Measurements from ENCODE around the gene PABPC4L.

The PABPC4L gene

DNA sequence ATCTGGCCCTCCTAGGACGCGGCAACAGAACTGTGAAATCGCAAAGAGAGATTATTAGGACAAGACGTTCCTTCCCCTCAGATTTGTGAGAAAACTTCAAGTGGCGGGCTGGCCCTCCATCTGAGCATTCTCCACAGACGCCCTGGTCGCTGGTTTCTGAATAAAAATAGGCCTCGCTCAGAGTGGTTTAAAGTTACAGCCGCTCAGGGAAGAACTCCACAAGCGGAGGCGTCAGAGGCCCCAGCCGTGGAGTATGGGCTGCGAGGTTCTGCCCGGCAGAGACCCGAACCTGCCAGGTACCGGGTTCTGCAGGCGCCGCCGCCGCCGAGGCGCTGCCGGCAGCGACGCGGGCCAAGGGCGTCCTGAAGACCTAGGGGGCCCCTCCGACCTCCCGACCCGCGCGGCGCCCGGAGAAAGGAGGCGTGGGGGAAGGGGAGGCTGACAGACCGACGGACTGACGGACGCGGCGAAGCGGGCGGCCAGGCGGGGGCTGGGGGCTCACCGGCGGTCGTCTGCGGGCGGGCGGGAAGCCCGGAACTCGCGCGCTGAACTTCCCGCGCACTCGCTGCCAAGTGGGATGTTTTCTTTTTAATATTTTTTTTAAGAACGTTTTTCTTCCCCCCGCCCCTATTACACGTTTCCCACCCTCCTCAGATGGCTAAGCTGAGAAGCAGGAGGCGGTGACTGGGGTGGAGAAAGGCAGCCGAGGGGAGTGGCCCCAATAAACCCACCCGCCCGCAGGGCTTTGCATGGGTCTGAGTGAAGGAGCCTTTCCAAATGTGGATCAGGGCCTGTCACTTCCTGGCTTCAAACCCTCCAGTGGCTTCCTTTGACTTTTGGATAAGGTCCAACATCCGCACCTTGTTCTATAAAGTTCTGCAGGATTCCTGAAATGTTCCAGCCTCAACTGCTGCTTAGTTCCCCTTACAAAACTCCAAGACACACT is at the start of gene PABPC4L:
PABPC4L (minus strand) TSS at position 574 of the 946 bp plus-strand sequence. CDS start 770 bp downstream, outside the sequence.
- Mint-ChIP-seq H3K27ac (peak within 1 kb of the TSS; percentile 93 to 97 (median 96)), H3K36me3 (ENCODE audit: low read depth) (peaks cover 13% of the 10 kb centered on the region), H3K4me3 (peak within 1 kb of the TSS; percentile 85 to 92 (median 88)), H3K27me3 (ENCODE audit: low read depth) (no peaks in the 10 kb centered on the region), H3K9me3 (peaks cover 5% of the 10 kb centered on the region), H3K4me1 (peaks cover 19% of the 10 kb centered on the region)
- TF ChIP-seq, protein P1, sequence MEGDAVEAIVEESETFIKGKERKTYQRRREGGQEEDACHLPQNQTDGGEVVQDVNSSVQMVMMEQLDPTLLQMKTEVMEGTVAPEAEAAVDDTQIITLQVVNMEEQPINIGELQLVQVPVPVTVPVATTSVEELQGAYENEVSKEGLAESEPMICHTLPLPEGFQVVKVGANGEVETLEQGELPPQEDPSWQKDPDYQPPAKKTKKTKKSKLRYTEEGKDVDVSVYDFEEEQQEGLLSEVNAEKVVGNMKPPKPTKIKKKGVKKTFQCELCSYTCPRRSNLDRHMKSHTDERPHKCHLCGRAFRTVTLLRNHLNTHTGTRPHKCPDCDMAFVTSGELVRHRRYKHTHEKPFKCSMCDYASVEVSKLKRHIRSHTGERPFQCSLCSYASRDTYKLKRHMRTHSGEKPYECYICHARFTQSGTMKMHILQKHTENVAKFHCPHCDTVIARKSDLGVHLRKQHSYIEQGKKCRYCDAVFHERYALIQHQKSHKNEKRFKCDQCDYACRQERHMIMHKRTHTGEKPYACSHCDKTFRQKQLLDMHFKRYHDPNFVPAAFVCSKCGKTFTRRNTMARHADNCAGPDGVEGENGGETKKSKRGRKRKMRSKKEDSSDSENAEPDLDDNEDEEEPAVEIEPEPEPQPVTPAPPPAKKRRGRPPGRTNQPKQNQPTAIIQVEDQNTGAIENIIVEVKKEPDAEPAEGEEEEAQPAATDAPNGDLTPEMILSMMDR (IDR thresholded peaks at IDR 0.05; ENCODE audit: unreplicated experiment in 3 of 3) = no peak

DNA sequence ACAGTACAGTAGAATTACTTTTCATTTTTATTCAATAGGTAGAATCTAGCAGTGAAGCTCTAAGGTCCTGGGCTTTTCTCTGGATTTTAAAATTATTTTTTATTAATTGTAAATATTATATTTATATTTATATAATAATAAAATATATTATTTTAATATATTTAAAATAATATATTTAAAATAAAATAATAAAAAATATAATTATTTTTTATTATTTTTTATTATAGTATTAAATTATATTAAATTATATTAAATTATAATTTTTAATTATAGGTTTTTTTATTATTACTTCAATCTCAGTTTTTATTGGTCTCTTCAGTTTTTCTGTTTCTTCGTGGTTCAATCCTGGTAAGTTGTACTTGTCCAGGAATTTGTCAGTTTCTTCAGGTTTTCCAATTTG is 49.7 kb upstream of the PABPC4L start:
- TF ChIP-seq, protein P1 (IDR thresholded peaks at IDR 0.05; ENCODE audit: unreplicated experiment in 3 of 3) = no peak
- no peaks in the 10 kb centered on the region for H3K27me3 Mint-ChIP-seq (ENCODE audit: low read depth)
- H3K36me3 Mint-ChIP-seq (ENCODE audit: low read depth) = no peaks in the 10 kb centered on the region
- no peaks in the 10 kb centered on the region for H3K4me1 Mint-ChIP-seq
- no peak overlapping the region for H3K4me3 Mint-ChIP-seq
- no peak overlapping the region for H3K27ac Mint-ChIP-seq
- no peaks in the 10 kb centered on the region for H3K9me3 Mint-ChIP-seq

DNA sequence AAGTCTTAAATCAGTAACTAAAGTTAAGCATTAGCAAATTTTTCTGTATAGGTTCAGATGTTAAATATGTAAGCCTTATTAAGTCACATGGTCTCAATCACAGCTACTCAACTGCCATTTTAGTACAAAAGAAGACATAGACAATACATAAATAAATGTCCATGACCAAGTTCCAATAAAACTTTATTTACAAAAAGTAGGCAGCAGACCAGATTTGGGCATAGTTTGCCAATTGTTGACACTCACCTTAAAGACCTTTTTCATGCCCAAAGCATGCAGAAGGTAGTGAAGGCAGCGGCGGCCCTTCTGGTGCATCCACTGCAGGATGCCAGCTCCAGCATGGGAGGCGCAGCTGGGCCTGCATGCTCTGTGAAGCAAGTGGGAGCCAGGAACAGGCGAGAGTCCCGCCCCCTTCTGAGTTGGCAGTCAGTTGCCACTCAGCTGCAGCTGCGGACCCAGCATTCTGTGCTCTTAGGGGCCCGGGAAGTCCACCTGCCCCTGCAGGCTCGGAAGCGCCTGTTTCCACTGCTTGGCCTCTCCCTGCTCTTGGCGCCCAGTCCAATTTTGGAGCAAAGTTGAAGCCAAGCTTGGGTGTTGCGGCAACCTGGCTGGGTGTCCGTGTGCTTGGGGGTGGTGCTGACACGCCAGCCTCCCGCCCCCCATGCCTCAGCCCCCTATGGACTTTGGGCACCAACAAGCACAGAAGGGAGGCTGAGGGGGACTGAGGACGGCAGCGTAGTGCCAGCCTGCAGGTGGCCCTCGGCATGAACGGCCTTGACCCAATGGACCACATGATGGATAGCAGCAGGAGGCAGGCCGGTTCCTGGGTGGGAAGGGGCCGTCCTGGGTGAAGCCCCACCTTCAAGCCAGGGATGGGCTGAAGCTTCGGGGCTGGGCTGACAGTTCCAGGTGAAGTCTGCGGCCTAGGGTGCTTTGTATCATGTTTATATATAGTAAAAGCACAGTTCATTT is 42.4 kb upstream of the PABPC4L start:
- Mint-ChIP-seq H3K27ac (no peak overlapping the region), H3K36me3 (ENCODE audit: low read depth) (no peaks in the 10 kb centered on the region), H3K9me3 (peaks cover 3% of the 10 kb centered on the region), H3K4me1 (no peaks in the 10 kb centered on the region), H3K4me3 (no peak overlapping the region), H3K27me3 (ENCODE audit: low read depth) (no peaks in the 10 kb centered on the region)
- TF ChIP-seq, protein P1 (IDR thresholded peaks at IDR 0.05; ENCODE audit: unreplicated experiment in 3 of 3) = no peak

DNA sequence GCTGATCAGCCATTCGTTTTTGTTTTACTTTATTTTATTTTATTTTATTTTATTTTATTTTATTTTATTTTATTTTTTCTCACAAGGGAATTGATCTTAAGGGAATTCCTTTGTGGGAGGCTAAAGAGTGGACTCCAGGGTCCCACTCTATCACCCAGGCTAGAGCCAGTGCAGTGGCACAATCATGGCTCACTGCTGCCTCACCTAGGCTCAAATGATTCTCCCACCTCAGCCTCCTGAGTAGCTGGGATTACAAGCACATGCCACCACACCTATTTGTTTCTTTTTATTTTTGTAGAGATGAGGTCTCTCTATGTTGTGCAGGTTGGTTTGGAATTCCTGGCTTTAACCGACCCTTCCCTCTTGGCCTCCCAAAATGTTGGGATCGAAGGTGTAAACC is 17.5 kb upstream of the PABPC4L start:
- TF ChIP-seq, protein P1 (IDR thresholded peaks at IDR 0.05; ENCODE audit: unreplicated experiment in 3 of 3) = no peak
- H3K9me3 Mint-ChIP-seq = peaks cover 7% of the 10 kb centered on the region
- H3K36me3 Mint-ChIP-seq (ENCODE audit: low read depth) = no peaks in the 10 kb centered on the region
- no peak overlapping the region for H3K4me3 Mint-ChIP-seq
- H3K4me1 Mint-ChIP-seq = peaks cover 12% of the 10 kb centered on the region
- H3K27me3 Mint-ChIP-seq (ENCODE audit: low read depth) = no peaks in the 10 kb centered on the region
- H3K27ac Mint-ChIP-seq = no peak overlapping the region

DNA sequence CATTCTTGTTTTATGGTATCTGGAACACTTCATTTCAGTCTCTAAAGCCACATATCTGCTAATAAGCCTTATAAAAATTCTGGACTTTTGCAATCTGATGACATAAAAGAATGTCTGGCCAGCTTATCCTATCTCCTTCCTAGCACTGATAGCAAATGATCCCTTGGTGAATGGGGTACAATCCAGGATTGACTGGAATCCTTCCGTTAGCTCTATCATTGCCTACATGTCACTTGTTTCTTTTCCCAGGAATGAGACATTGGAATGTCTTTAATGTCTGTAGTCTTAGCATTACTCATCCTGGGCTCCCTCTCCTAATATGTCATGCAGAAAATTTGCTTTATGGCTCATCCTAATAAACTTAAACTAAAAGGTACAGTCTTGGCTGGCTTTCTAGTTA is 14.8 kb upstream of the PABPC4L start:
- no peak overlapping the region for H3K4me3 Mint-ChIP-seq
- peaks cover 12% of the 10 kb centered on the region for H3K4me1 Mint-ChIP-seq
- no peaks in the 10 kb centered on the region for H3K27me3 Mint-ChIP-seq (ENCODE audit: low read depth)
- H3K9me3 Mint-ChIP-seq = peaks cover 7% of the 10 kb centered on the region
- peak overlapping the region in 2 of 3 experiments; percentile 1 to 15 for H3K27ac Mint-ChIP-seq
- TF ChIP-seq, protein P1 (IDR thresholded peaks at IDR 0.05; ENCODE audit: unreplicated experiment in 3 of 3) = no peak
- H3K36me3 Mint-ChIP-seq (ENCODE audit: low read depth) = no peaks in the 10 kb centered on the region

Data from nephron (organoid).